K562 (cell line): Measurements from ENCODE around the gene KIAA1958. TPM values are rescaled to one million over a fixed set of nuclear protein-coding genes. Genes with fewer than 3 reads are reported as not detected.

Experiments used
- ATAC-seq: fragments of 200-7000 bp; cut with Tn5 transposase; 3 replicates; pipeline ENCODE4 v1.9.1; 2020; ENCODE audit warnings: moderate library complexity
- BruUV-seq: library from RNA; stranded (reverse); fragments of 400-500 nt; replicated peaks from 2 replicates; lab custom pipeline; 2021; lab: Mats Ljungman, UMichigan
- CTCF ChIA-PET: fragments of 300-600 bp; formaldehyde crosslinking; extraction: SDS; loops from one replicate; lab custom pipeline; 2021; ENCODE audit warnings: low intra/inter-chr PET ratio; lab: Yijun Ruan, JAX
- POLR2A ChIA-PET: fragments of 300-600, 350-650 bp; sonication (Branson Sonifier 250); formaldehyde crosslinking; extraction: SDS; loops from one replicate; lab custom pipeline; 2021; ENCODE audit warnings: antibody characterized with exemption, inconsistent platforms; lab: Yijun Ruan, JAX
- DNase-seq, 4 experiments: peaks; one replicate each; pipeline versions ENCODE4 v3.0.0 to v3.0.0-alpha.2; 2011 to 2018; ENCODE audit warnings: low spot score in 3 of 4, mixed read lengths in 3 of 4; ENCODE audit errors: extremely low read depth in 1 of 4
- FAIRE-seq: peaks from 2 replicates; lab custom pipeline; 2011; peaks lifted over from hg19 to GRCh38; lab: Jason Lieb, UNC
- H2AFZ ChIP-seq: 2 replicates; pipeline ENCODE4 v1.6.0; 2011; ENCODE audit warnings: low read depth, low read length, control low read depth, inconsistent platforms
- H3K27ac ChIP-seq: fragments of 200-600 bp; 3 replicates; pipeline ENCODE4 v1.8.0; 2011; ENCODE audit warnings: low read depth, mild to moderate bottlenecking, control low read depth, inconsistent platforms, low read length, moderate library complexity, mixed read lengths; ENCODE audit errors: extremely low read depth
- H3K27me3 ChIP-seq, 2 experiments: fragments of 300-600 bp in 1 of 2; 2 replicates in 1 of 2; 3 replicates in 1 of 2; pipeline versions ENCODE4 v1.6.0 to v1.8.0; 2011; ENCODE audit warnings: inconsistent platforms in 2 of 2, low read length in 2 of 2, mild to moderate bottlenecking in 1 of 2, mixed read lengths in 1 of 2, moderate library complexity in 1 of 2; ENCODE audit not compliant: control insufficient read depth in 2 of 2, insufficient read depth in 2 of 2
- H3K36me3 ChIP-seq: fragments of 300-600 bp; 3 replicates; pipeline ENCODE4 v1.8.0; 2011; ENCODE audit warnings: mild to moderate bottlenecking, low read length, inconsistent platforms; ENCODE audit not compliant: control insufficient read depth, insufficient read depth
- H3K4me1 ChIP-seq, 2 experiments: fragments of 200-600 bp in 1 of 2; replicated peaks in 1 of 2; 2 replicates in 1 of 2; 3 replicates in 1 of 2; pipeline versions ENCODE4 v1.5.1 to v1.8.0; 2011; ENCODE audit warnings: inconsistent platforms in 2 of 2, low read length in 2 of 2, mild to moderate bottlenecking in 1 of 2, mixed read lengths in 1 of 2, moderate library complexity in 1 of 2; ENCODE audit not compliant: control insufficient read depth in 2 of 2, insufficient read depth in 2 of 2
- H3K4me2 ChIP-seq: 2 replicates; pipeline ENCODE4 v1.6.1; 2011; ENCODE audit warnings: low read length, control low read depth, inconsistent platforms, mixed read lengths; ENCODE audit not compliant: insufficient read depth
- H3K4me3 ChIP-seq: fragments of 200-600 bp; sonication (generic), shearing (Covaris generic); 2 replicates; pipeline ENCODE4 v1.5.1; 2016; ENCODE audit warnings: control low read depth, inconsistent platforms
- H3K79me2 ChIP-seq: fragments of 200-600 bp; 3 replicates; pipeline ENCODE4 v1.8.0; 2011; ENCODE audit warnings: low read length, inconsistent platforms; ENCODE audit not compliant: control insufficient read depth, insufficient read depth
- H3K9ac ChIP-seq, 2 experiments: 2 replicates each; pipeline versions ENCODE4 v1.6.0 to v1.6.1; 2011; ENCODE audit warnings: low read depth in 2 of 2, low read length in 2 of 2, control low read depth in 1 of 2, inconsistent platforms in 1 of 2, mild to moderate bottlenecking in 1 of 2, mixed read lengths in 1 of 2; ENCODE audit not compliant: insufficient read depth in 1 of 2
- H3K9me1 ChIP-seq: one replicate; pipeline ENCODE4 v1.6.0; 2011; ENCODE audit warnings: inconsistent platforms, mild to moderate bottlenecking, low read length, moderate library complexity; ENCODE audit not compliant: control insufficient read depth, insufficient read depth
- H3K9me3 ChIP-seq: replicated peaks from 2 replicates; pipeline ENCODE4 v1.5.1; 2011; ENCODE audit warnings: low read depth, low read length, inconsistent platforms; ENCODE audit not compliant: control insufficient read depth, insufficient read depth
- H4K20me1 ChIP-seq: replicated peaks from 2 replicates; pipeline ENCODE4 v1.6.1; 2011; ENCODE audit warnings: low read length, inconsistent platforms, mixed read lengths; ENCODE audit not compliant: control insufficient read depth, insufficient read depth
- CBX1 ChIP-seq: sonication (generic); IDR thresholded peaks from 2 replicates; pipeline ENCODE4 v1.6.1; 2016; ENCODE audit warnings: antibody characterized with exemption, low read depth, mild to moderate bottlenecking
- JUN ChIP-seq, 2 experiments: sonication (generic) in 1 of 2; formaldehyde crosslinking in 1 of 2; IDR thresholded peaks; 2 replicates each; pipeline versions ENCODE4 v1.6.1 to v1.8.0; 2012 to 2022; ENCODE audit warnings: borderline replicate concordance in 2 of 2, mild to moderate bottlenecking in 2 of 2, improper control_type of control experiment in 1 of 2, low read depth in 1 of 2, low read length in 1 of 2, missing genetic modification reagents in 1 of 2
- POLR2G ChIP-seq: fragments of 200-400 bp; formaldehyde crosslinking; IDR thresholded peaks from 2 replicates; pipeline ENCODE4 v1.6.1; 2017; ENCODE audit warnings: low read depth, mild to moderate bottlenecking, antibody characterized with exemption, low read length, moderate library complexity
- ZNF384 ChIP-seq: IDR thresholded peaks from 2 replicates; pipeline ENCODE4 v1.6.1; 2012; ENCODE audit warnings: low read depth, low read length, improper control_type of control experiment
- WGBS: fragments of 100-300 bp; shearing (Covaris generic); methylation state at CpG from one replicate; pipeline ENCODE4 v1.1.6; 2016; ENCODE audit warnings: low coverage, mixed read lengths; ENCODE audit not compliant: insufficient coverage; ENCODE audit errors: missing lambda C conversion rate; 5-methylcytosine and 5-hydroxymethylcytosine counted together
- in situ Hi-C: fragments of 300-500 bp; cut with MboI; formaldehyde crosslinking; loops from 4 replicates; pipeline ENCODE4 v1.15.0; 2018; ENCODE audit warnings: inconsistent platforms, mixed read lengths
- intact Hi-C: fragments of 100-400 bp; cut with micrococcal nuclease; formaldehyde crosslinking; loops from 2 replicates; pipeline ENCODE4 v1.14.2; 2022
- polyA plus RNA-seq, 8 experiments: library from polyadenylated mRNA; depleted of rRNA in 4 of 8; stranded (reverse) in 5 of 8; unstranded in 3 of 8; fragments of >200 nt; fragmentation: Nextera tagmentation in 2 of 8; fragmentation: Illumina TruSeq in 1 of 8; extraction: Ambion mirVana in 2 of 8; extraction: Trizol in 1 of 8; gene quantifications; 2 replicates each; pipeline versions ENCODE4 v1.2.1 to v1.2.3, GENCODE V29; 2011 to 2014; ENCODE audit warnings: inconsistent platforms in 1 of 8, missing spikeins in 1 of 8
- total RNA-seq, 7 experiments: library from RNA; depleted of rRNA in 6 of 7; stranded (reverse); fragments of >200 nt in 6 of 7; fragmentation: Illumina TruSeq in 2 of 7; extraction: Trizol in 2 of 7; gene quantifications; 2 replicates each; pipeline versions ENCODE4 v1.2.1 to v1.2.3, GENCODE V29; 2011 to 2021; ENCODE audit warnings: low replicate concordance in 1 of 7
- TF ChIP-seq, protein P1 (sequence below): IDR thresholded peaks from 2 replicates; pipeline ENCODE4 v1.6.1; 2011; ENCODE audit warnings: borderline replicate concordance, low read depth, mild to moderate bottlenecking, moderate library complexity, low read length; ENCODE audit not compliant: insufficient read depth, poor library complexity, severe bottlenecking

KIAA1958 gene
- total and polyA plus RNA-seq, 9 of the 15 experiments (the other 6 are each of a cell fraction or from before 2014, with no cell fraction given), result 1.1 to 16.0 (median 10.1) TPM

DNA sequence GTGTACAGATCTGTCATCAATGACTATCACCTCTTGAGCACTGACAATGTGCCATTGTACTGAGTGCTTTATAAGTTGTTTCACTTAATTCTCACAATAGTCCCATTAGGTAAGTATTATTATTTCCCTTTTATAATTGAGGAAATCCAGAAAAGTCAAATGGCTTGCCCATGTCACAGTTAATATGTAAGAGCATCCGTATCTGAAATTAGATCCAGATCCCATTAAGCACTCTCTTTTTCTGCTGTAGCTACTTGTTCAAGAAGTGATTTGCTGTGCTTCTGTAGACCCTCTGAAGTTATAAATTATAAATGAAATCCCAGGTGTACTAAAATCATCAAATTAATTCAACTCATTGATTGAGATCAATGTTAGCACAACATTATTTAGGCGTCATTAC lies 136.6 kb downstream of the KIAA1958 start:
- Histone ChIP-seq H4K20me1 (no peaks in the 10 kb centered on the region), H3K4me2 (no peak overlapping the region), H3K9ac (no peak overlapping the region), H3K9me1 (no peaks in the 10 kb centered on the region), H3K4me1 (no peaks in the 10 kb centered on the region; a peak in 2 of 5 replicates), H3K36me3 (peaks cover 2% of the 10 kb centered on the region; the same call in 2 of the 3 replicates), H3K27me3 (no peaks in the 10 kb centered on the region), H3K79me2 (no peaks in the 10 kb centered on the region), H3K27ac (no peak overlapping the region), H3K9me3 (no peaks in the 10 kb centered on the region), H2AFZ (no peak overlapping the region), H3K4me3 (no peak overlapping the region)
- WGBS, result 71% methylated on average over 2 of the region's 2 CpGs
- TF ChIP-seq CBX1, result no peak
- TF ChIP-seq POLR2G, result no peak
- TF ChIP-seq, protein P1, sequence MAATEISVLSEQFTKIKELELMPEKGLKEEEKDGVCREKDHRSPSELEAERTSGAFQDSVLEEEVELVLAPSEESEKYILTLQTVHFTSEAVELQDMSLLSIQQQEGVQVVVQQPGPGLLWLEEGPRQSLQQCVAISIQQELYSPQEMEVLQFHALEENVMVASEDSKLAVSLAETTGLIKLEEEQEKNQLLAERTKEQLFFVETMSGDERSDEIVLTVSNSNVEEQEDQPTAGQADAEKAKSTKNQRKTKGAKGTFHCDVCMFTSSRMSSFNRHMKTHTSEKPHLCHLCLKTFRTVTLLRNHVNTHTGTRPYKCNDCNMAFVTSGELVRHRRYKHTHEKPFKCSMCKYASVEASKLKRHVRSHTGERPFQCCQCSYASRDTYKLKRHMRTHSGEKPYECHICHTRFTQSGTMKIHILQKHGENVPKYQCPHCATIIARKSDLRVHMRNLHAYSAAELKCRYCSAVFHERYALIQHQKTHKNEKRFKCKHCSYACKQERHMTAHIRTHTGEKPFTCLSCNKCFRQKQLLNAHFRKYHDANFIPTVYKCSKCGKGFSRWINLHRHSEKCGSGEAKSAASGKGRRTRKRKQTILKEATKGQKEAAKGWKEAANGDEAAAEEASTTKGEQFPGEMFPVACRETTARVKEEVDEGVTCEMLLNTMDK, result no peak
- TF ChIP-seq ZNF384, result no peak
- no peak for TF ChIP-seq JUN (IDR thresholded peaks at IDR 0.05; ENCODE audit: borderline replicate concordance, low read depth, low read length)
- TF ChIP-seq JUN (CRISPR knock-in tag; IDR thresholded peaks at IDR 0.05; ENCODE audit: borderline replicate concordance), result no peak
- no TSS peak for BruUV-seq
- ChIA-PET POLR2A (no interaction called here), CTCF (no interaction called here)
- intact Hi-C loops, result no loop called here
- in situ Hi-C loops, result no loop called here
- no peak for ATAC-seq
- no peak for DNase-seq
- no peak for FAIRE-seq
